Lung (tissue), 12 donors: ENCODE measurements around the gene TRIM3. TPM values are rescaled to one million over a fixed set of nuclear protein-coding genes. Genes with fewer than 3 reads are reported as not detected.

Experiments
- ATAC-seq: fragments of 200-7000 bp; cut with Tn5 transposase; one replicate; pipeline ENCODE4 v1.9.1; 2020; ENCODE audit warnings: moderate number of reproducible peaks; ENCODE audit not compliant: insufficient read depth, low FRiP score
- DNase-seq, 3 donors: peaks; one replicate each; pipeline ENCODE4 v3.0.0-alpha.2; 2013 to 2017
- H3K27ac ChIP-seq, 2 donors: one replicate each; pipeline ENCODE4 v1.5.1; 2013; ENCODE audit warnings: mild to moderate bottlenecking in 2 of 2, moderate library complexity in 2 of 2, control low read depth in 1 of 2, inconsistent platforms in 1 of 2, low read depth in 1 of 2, low read length in 1 of 2
- H3K27me3 ChIP-seq, 3 donors: one replicate each; pipeline ENCODE4 v1.5.1; 2013; ENCODE audit warnings: low read length in 2 of 3; ENCODE audit not compliant: control insufficient read depth in 3 of 3, insufficient read depth in 3 of 3
- H3K36me3 ChIP-seq, 4 donors: one replicate each; pipeline ENCODE4 v1.5.1; 2013; ENCODE audit warnings: low read length in 4 of 4, mild to moderate bottlenecking in 1 of 4, moderate library complexity in 1 of 4; ENCODE audit not compliant: control insufficient read depth in 4 of 4, insufficient read depth in 4 of 4
- H3K4me1 ChIP-seq, 5 donors: one replicate each; pipeline ENCODE4 v1.5.1; 2013; ENCODE audit warnings: low read length in 5 of 5, mild to moderate bottlenecking in 2 of 5, moderate library complexity in 1 of 5; ENCODE audit not compliant: control insufficient read depth in 5 of 5, insufficient read depth in 5 of 5
- H3K4me3 ChIP-seq: one replicate; pipeline ENCODE4 v1.5.1; 2013; ENCODE audit warnings: mild to moderate bottlenecking, control low read depth, moderate library complexity
- H3K9ac ChIP-seq, 2 donors: one replicate each; pipeline ENCODE4 v1.5.1; 2013; ENCODE audit warnings: low read length in 2 of 2, control low read depth in 1 of 2; ENCODE audit not compliant: insufficient read depth in 1 of 2
- H3K9me3 ChIP-seq, 4 donors: one replicate each; pipeline ENCODE4 v1.5.1; 2013; ENCODE audit warnings: low read length in 3 of 4, mild to moderate bottlenecking in 1 of 4, moderate library complexity in 1 of 4; ENCODE audit not compliant: control insufficient read depth in 4 of 4, insufficient read depth in 3 of 4
- WGBS, 2 donors: extraction: QIAGEN DNeasy Blood & Tissue Kit; methylation state at CpG; one replicate each; pipeline ENCODE4 v1.1.7; 2013; 5-methylcytosine and 5-hydroxymethylcytosine counted together
- polyA plus RNA-seq, 2 donors: library from polyadenylated mRNA; stranded (reverse); fragments of 200-250 nt; gene quantifications; one replicate each; pipeline ENCODE4 v1.2.1, GENCODE V29; 2013
- total RNA-seq, 2 donors: library from RNA; depleted of rRNA in 1 of 2; stranded (reverse); fragments of >200 nt in 1 of 2; gene quantifications; one replicate each; pipeline ENCODE4 v1.2.1, GENCODE V29; 2014 to 2021
- TF ChIP-seq, protein P1 (sequence below): IDR thresholded peaks from 2 replicates; pipeline ENCODE4 v1.5.1; 2012; ENCODE audit warnings: mild to moderate bottlenecking; ENCODE audit errors: control extremely low read depth, extremely low read depth
- donor health status: control.
- donor health status: control.
- donor health status: Bipolar disorder and iron deficiency.
- donor health status: healthy.
- donor health status: DM: yes; HTN: yes; CAD: no.

TRIM3 gene
- total and polyA plus RNA-seq, 4 donors, result 15.7 to 29.0 (median 22.4) TPM

DNA sequence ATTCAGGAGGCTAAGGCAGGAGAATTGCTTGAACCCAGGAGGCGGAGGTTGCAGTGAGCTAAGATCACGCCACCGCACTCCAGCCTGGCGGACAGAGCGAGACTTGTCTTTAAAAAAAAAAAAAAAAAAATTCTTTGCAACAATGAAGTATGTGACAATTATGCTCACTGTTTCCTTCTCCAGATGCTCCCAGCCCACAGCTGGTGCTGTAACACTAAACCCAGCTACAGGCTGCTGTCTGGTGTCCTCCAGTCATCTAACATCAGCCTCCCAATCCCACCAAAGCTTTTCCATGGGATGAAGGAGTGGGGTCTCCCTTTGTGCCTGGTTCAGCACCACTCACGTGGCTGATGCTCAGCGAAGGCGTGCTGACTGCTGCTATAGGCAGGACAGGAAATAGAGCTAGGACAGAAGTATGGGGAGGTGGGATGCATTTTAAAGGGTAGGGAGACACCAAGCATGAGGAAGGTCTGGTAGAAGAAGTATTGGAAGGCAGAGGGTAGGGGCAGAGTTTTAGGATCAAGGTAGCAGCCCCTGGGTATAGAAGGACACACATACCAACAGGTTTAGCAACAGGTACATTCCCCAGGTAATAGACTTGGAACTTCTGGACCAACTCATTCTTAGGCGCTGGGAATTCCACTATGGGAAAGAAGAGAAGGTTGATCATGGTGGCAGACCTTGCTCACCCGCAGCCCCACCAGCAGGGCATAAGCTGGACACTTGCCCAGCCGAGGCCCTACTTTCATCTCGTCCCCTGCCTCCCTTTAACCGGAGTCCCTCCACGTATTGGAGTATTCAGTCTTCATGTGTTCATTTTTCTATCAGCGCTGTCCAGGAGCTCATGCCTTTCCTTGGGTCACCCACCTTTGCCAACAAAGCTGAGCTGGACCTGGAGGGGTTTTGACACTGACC, 73.1 kb downstream of the TRIM3 start:
- TF ChIP-seq, protein P1, sequence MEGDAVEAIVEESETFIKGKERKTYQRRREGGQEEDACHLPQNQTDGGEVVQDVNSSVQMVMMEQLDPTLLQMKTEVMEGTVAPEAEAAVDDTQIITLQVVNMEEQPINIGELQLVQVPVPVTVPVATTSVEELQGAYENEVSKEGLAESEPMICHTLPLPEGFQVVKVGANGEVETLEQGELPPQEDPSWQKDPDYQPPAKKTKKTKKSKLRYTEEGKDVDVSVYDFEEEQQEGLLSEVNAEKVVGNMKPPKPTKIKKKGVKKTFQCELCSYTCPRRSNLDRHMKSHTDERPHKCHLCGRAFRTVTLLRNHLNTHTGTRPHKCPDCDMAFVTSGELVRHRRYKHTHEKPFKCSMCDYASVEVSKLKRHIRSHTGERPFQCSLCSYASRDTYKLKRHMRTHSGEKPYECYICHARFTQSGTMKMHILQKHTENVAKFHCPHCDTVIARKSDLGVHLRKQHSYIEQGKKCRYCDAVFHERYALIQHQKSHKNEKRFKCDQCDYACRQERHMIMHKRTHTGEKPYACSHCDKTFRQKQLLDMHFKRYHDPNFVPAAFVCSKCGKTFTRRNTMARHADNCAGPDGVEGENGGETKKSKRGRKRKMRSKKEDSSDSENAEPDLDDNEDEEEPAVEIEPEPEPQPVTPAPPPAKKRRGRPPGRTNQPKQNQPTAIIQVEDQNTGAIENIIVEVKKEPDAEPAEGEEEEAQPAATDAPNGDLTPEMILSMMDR, result no peak
- Histone ChIP-seq H3K9ac (no peak overlapping the region), H3K27ac (no peak overlapping the region), H3K36me3 (peaks cover 5 to 17% (median 11%) of the 10 kb centered on the region in 4 donors), H3K27me3 (no peaks in the 10 kb centered on the region), H3K4me3 (no peak overlapping the region), H3K9me3 (no peaks in the 10 kb centered on the region), H3K4me1 (peaks cover 0 to 12% (median 8%) of the 10 kb centered on the region in 5 donors)
- ATAC-seq (no peak), DNase-seq (no peak)
- 96% methylated on average over 14 to 15 of the region's 15 CpGs for WGBS, 2 donors

Other genes with a start within 250 kb of the TRIM3 start
- 10 to 100 TPM; 42.0 to 43.4 TPM for gene FHIP1B, start 239.3 kb downstream of the TRIM3 start, total RNA-seq
- gene FHIP1B, start 239.3 kb downstream of the TRIM3 start, polyA plus RNA-seq, result 10 to 100 TPM; 40.9 to 41.5 TPM
- 10 to 100 TPM in 1 of 2 donors, 1 to 10 TPM in 1; 5.6 to 12.0 TPM for gene CNGA4, start 234.9 kb downstream of the TRIM3 start, total RNA-seq
- 1 to 10 TPM in 1 of 2 donors, under 1 TPM in 1; 0.85 to 3.5 TPM for gene CNGA4, start 234.9 kb downstream of the TRIM3 start, polyA plus RNA-seq
- gene CCKBR, start 214.1 kb downstream of the TRIM3 start, total RNA-seq, result not detected
- not detected for gene CCKBR, start 214.1 kb downstream of the TRIM3 start, polyA plus RNA-seq
- 100 to 1,000 TPM in 1 of 2 donors, 10 to 100 TPM in 1; 23.2 to 122 TPM for gene CAVIN3, start 153.4 kb downstream of the TRIM3 start, total RNA-seq
- gene CAVIN3, start 153.4 kb downstream of the TRIM3 start, polyA plus RNA-seq, result 100 to 1,000 TPM in 1 of 2 donors, 10 to 100 TPM in 1; 59.1 to 114 TPM
- 10 to 100 TPM; 19.3 to 69.5 TPM for gene SMPD1, start 83.5 kb downstream of the TRIM3 start, total RNA-seq
- gene SMPD1, start 83.5 kb downstream of the TRIM3 start, polyA plus RNA-seq, result 10 to 100 TPM; 31.8 to 34.0 TPM
- 10 to 100 TPM; 38.9 to 42.0 TPM for gene APBB1, start 54.8 kb downstream of the TRIM3 start, total RNA-seq
- 10 to 100 TPM; 18.8 to 22.3 TPM for gene APBB1, start 54.8 kb downstream of the TRIM3 start, polyA plus RNA-seq
- gene HPX, start 33.0 kb downstream of the TRIM3 start, total RNA-seq, result 1 to 10 TPM; 2.3 to 3.5 TPM
- gene HPX, start 33.0 kb downstream of the TRIM3 start, polyA plus RNA-seq, result 1 to 10 TPM in 1 of 2 donors, under 1 TPM in 1; 0.46 to 1.3 TPM
- gene ARFIP2, start 7.4 kb upstream of the TRIM3 start, total RNA-seq, result 10 to 100 TPM; 34.0 to 53.7 TPM
- gene ARFIP2, start 7.4 kb upstream of the TRIM3 start, polyA plus RNA-seq, result 10 to 100 TPM; 41.9 to 51.1 TPM
- gene TIMM10B, start 7.6 kb upstream of the TRIM3 start, total RNA-seq, result 10 to 100 TPM; 31.5 to 43.4 TPM
- 10 to 100 TPM; 20.5 to 32.6 TPM for gene TIMM10B, start 7.6 kb upstream of the TRIM3 start, polyA plus RNA-seq
- 10 to 100 TPM; 15.2 to 15.6 TPM for gene DNHD1, start 23.3 kb upstream of the TRIM3 start, total RNA-seq
- gene DNHD1, start 23.3 kb upstream of the TRIM3 start, polyA plus RNA-seq, result 1 to 10 TPM; 4.5 to 8.8 TPM
- gene RRP8, start 129.7 kb upstream of the TRIM3 start, total RNA-seq, result 10 to 100 TPM; 15.0 to 19.1 TPM
- 10 to 100 TPM; 16.2 to 17.4 TPM for gene RRP8, start 129.7 kb upstream of the TRIM3 start, polyA plus RNA-seq
- gene ILK, start 129.8 kb upstream of the TRIM3 start, total RNA-seq, result 100 to 1,000 TPM; 134 to 147 TPM
- 100 to 1,000 TPM in 1 of 2 donors, 10 to 100 TPM in 1; 91.1 to 138 TPM for gene ILK, start 129.8 kb upstream of the TRIM3 start, polyA plus RNA-seq
- 100 to 1,000 TPM in 1 of 2 donors, 10 to 100 TPM in 1; 23.9 to 149 TPM for gene TAF10, start 138.3 kb upstream of the TRIM3 start, total RNA-seq
- gene TAF10, start 138.3 kb upstream of the TRIM3 start, polyA plus RNA-seq, result 100 to 1,000 TPM; 108 to 126 TPM
- gene TPP1, start 145.5 kb upstream of the TRIM3 start, total RNA-seq, result 100 to 1,000 TPM; 124 to 150 TPM
- 100 to 1,000 TPM in 1 of 2 donors, 10 to 100 TPM in 1; 57.6 to 169 TPM for gene TPP1, start 145.5 kb upstream of the TRIM3 start, polyA plus RNA-seq
- 10 to 100 TPM; 14.9 to 39.9 TPM for gene DCHS1, start 181.9 kb upstream of the TRIM3 start, total RNA-seq
- gene DCHS1, start 181.9 kb upstream of the TRIM3 start, polyA plus RNA-seq, result 1 to 10 TPM; 6.0 to 8.2 TPM
- gene MRPL17, start 209.4 kb upstream of the TRIM3 start, total RNA-seq, result 10 to 100 TPM; 28.2 to 43.2 TPM
- gene MRPL17, start 209.4 kb upstream of the TRIM3 start, polyA plus RNA-seq, result 10 to 100 TPM; 48.6 to 81.4 TPM